Astrocyte of the hippocampus (primary cell): ENCODE data around the gene EFHC1.

Source experiments
- DNase-seq: peaks from one replicate; pipeline ENCODE4 v3.0.0; 2011; ENCODE audit warnings: low read depth, low spot score

EFHC1 gene

GRCh38 chr6:52553719-52554118, 133.6 kb downstream of the EFHC1 start:
- DNase-seq: no peak

GRCh38 chr6:52554684-52555280, 134.6 kb downstream of the EFHC1 start:
- DNase-seq: no peak

DNA sequence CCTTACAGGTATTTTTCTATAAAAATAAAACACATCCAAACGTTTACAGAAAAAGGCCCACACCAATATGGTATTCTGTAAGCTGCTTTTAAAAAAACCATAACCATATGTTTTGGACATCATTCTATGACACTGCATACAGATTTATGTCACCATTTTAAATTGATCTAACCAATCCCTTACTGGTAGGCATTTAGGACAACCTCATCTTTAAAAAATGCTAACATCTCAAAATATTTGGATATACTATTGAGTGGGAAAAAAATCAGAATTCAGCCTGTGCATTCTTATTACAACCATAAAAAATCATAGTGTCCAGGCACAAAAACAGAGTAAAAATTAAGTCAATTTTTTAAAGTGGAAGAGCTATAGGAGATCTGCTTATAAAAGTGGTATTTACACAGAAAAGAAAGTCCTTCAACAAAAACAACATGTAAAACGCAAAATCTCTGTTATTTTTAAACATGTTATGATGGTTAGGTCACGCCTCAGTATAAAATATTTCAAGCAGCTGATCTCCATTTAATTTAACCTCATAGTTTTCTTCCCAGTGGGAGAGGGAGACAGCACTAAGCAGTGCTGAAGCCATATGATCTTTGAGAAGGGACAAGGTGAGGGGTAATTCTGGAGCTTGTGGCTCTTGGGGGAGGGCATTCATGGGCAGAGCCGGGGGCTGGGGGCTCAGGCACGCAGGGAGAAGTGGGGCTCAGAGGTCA, 135.5 kb downstream of the EFHC1 start:
- DNase-seq: peak; percentile 36

GRCh38 chr6:52557389-52558265, 137.5 kb downstream of the EFHC1 start:
- no peak for DNase-seq

DNA sequence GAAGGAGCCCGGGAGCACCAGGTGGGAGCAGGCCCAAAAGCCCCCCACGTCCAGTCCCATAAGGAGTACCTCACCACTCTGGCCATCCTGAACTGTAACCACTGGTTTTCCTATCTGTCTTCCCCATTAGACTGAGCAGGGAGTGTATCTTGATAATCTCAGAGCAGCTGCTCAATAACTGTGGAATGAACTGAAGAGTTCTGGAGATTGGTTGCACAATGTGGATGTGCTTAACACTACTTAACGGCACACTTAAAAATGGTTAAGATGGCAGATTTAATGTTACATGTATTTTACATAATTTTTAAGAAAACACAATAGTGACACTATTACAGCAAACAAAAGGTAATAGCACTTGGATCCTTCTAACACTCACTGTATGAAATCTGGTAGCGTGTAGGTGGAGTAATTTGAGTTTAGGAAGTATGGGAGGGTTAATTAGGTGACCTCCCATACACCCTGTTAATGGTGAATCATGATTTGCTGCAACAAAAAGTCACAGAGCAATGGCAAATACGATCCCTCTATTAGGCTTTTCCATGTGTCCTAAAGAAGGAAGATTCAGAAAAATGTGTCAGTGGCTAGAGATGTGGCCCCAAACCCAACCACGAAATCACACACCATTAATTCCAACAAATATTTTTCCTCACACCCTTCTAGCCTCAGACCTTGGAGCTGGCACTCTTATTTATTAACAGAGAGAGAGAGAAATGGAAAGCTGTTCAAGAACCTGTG, 138.3 kb downstream of the EFHC1 start:
- no peak for DNase-seq

GRCh38 chr6:52560462-52560861, 140.3 kb downstream of the EFHC1 start:
- no peak for DNase-seq

DNA sequence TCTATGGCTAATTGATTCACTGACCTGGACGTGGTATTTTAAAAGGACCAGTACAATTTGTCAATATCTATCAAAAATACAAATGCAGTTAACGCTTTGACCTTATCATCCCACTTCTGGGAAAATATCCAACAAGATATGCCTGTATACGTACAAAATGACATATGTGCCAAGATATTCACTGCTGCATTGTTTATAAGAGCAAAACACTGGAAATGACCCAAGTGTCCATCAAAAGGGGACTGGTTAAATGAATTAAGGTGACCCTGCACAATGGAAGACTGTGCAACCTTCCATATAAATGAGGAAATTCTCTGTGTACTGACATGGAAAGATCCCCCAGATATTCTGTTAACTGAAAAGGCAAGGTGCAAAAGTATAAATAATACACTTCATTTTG, 142.8 kb downstream of the EFHC1 start:
- no peak for DNase-seq

DNA sequence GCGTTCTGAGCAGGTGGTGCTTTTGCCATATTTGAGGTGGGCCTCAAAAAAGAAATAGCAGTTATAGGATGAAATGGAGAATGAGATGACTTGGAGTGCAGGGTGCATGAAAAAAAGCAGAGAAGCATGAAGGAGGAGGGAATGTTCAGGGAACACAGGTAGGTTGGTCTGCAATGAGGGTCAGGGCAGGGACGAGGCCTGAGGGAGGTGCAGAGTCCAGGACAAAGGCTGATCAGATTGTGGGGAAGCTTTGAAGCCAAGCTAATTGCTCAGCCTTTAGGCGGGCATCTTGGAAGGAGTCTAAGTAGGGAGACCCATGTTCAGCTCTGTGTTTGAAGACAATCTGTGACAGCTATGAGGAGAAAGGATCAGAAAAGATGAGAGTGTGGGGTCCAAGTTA, 144.7 kb downstream of the EFHC1 start:
- DNase-seq: no peak

- DNase-seq: no peak
Observed at GRCh38 chr6:52566201-52566600, 146.1 kb downstream of the EFHC1 start.

- DNase-seq: peak; percentile 56
Observed at GRCh38 chr6:52566853-52567279, 146.7 kb downstream of the EFHC1 start.

GRCh38 chr6:52568320-52568719, 148.2 kb downstream of the EFHC1 start:
- no peak for DNase-seq

GRCh38 chr6:52570291-52570700, 150.2 kb downstream of the EFHC1 start:
- DNase-seq: peak; percentile 89

GRCh38 chr6:52571099-52571755, 151.1 kb downstream of the EFHC1 start:
- peak; percentile 75 for DNase-seq

- DNase-seq: no peak
Observed at GRCh38 chr6:52572536-52572935, 152.4 kb downstream of the EFHC1 start.

DNA sequence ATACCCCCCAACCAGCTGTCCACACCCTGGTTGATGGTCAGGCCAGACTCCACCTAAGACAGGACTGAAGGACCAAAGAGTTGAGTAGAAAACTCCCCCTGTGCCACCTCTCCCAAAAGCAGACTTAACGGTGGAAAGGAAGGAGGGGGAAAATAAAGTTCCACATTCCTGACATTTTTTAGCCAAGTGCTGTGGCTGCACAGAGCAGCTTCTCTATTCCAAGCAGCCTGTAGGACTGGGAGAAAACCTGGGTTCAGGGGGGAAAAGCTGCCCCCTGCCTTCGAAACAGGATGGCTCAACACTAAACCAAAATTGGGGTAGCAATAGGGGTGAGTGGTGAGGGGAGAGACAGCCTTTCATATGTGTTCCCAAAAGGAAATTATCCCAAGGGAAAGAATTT, 153.2 kb downstream of the EFHC1 start:
- peak; percentile 79 for DNase-seq
